ENCODE results near the gene SIGLEC8.
"Not testable (repeated sequence)": the region's sequence is repeated elsewhere in the genome, so short reads cannot be mapped to it uniquely, and the experiment has no call there.

Gene SIGLEC8

DNA sequence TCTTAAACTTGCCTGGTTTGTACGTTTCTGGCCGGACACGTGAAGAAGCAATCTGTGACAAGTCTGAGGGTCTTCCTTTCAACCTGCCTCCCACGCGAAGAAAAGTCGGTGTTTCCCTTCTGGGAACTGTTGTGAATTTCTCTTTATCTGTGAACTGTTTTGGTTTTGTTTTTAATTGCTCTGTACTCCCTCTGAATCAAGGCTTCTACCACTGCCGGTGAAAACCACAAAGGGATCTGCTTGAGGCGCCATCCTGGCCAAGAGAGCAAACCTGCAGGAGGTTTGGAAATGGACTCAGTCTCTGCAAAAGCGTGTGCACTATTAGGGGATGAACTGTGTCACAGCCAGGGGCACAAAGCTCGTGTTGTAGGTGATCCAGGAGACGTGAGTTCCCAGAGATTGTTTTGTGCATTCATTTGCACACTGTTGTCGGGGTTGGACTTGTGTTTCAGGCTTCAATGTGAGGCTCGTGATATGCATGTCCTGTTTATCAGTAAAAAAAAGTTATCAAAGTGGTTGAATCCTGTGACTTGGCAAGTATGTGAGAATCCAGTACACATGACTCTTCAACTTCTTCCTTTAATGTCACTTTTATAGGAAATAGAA, 9.7 kb downstream of the SIGLEC8 start:
- Histone ChIP-seq H2AFZ (ENCODE audit: low read depth) (no peak overlapping the region), H3K27ac (no peak overlapping the region), H3K36me3 (ENCODE audit: insufficient read depth) (no peaks in the 10 kb centered on the region), H3K9ac (no peak overlapping the region), H4K20me1 (ENCODE audit: insufficient read depth) (no peaks in the 10 kb centered on the region), H3K27me3 (ENCODE audit: insufficient read depth, low read depth) (no peaks in the 10 kb centered on the region), H3K79me2 (ENCODE audit: insufficient read depth, low read depth) (no peaks in the 10 kb centered on the region), H3K4me3 (IDR thresholded peaks at IDR 0.05; ENCODE audit: insufficient read depth, low read depth, low read length) (no peak overlapping the region), H3K4me2 (no peak overlapping the region), H3K4me1 (ENCODE audit: low read depth, poor library complexity, severe bottlenecking) (no peaks in the 10 kb centered on the region)
- TF ChIP-seq, protein P1, sequence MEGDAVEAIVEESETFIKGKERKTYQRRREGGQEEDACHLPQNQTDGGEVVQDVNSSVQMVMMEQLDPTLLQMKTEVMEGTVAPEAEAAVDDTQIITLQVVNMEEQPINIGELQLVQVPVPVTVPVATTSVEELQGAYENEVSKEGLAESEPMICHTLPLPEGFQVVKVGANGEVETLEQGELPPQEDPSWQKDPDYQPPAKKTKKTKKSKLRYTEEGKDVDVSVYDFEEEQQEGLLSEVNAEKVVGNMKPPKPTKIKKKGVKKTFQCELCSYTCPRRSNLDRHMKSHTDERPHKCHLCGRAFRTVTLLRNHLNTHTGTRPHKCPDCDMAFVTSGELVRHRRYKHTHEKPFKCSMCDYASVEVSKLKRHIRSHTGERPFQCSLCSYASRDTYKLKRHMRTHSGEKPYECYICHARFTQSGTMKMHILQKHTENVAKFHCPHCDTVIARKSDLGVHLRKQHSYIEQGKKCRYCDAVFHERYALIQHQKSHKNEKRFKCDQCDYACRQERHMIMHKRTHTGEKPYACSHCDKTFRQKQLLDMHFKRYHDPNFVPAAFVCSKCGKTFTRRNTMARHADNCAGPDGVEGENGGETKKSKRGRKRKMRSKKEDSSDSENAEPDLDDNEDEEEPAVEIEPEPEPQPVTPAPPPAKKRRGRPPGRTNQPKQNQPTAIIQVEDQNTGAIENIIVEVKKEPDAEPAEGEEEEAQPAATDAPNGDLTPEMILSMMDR (conservative IDR thresholded peaks at IDR 0.05; ENCODE audit: low read depth, low read length): no peak

DNA sequence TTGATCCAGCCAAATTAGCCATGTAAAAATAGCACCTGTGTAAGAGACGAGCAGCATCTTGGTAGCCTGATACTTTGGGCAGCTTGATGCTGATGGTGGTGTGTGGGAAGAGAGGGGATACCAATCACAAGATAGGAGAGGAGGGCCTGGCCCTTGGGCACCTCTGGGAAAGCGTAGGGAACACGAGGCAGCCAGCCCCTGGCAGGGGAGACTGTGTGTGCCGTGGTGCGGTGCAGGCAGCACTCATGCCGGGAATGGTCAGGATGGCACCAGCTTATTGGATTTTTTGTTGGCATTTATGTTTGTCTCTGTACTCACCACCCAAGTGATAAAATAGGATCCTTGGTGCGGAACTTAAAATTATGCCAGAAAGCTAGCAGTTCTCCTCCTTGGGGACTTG, 10.2 kb downstream of the SIGLEC8 start:
- Histone ChIP-seq H4K20me1 (ENCODE audit: insufficient read depth) (no peaks in the 10 kb centered on the region), H3K79me2 (ENCODE audit: insufficient read depth, low read depth) (no peaks in the 10 kb centered on the region), H2AFZ (ENCODE audit: low read depth) (no peak overlapping the region), H3K4me1 (ENCODE audit: low read depth, poor library complexity, severe bottlenecking) (no peaks in the 10 kb centered on the region), H3K4me3 (IDR thresholded peaks at IDR 0.05; ENCODE audit: insufficient read depth, low read depth, low read length) (no peak overlapping the region), H3K27me3 (ENCODE audit: insufficient read depth, low read depth) (no peaks in the 10 kb centered on the region), H3K27ac (no peak overlapping the region), H3K9ac (no peak overlapping the region), H3K4me2 (no peak overlapping the region), H3K36me3 (ENCODE audit: insufficient read depth) (no peaks in the 10 kb centered on the region)
- TF ChIP-seq, protein P1 (conservative IDR thresholded peaks at IDR 0.05; ENCODE audit: low read depth, low read length): no peak

DNA sequence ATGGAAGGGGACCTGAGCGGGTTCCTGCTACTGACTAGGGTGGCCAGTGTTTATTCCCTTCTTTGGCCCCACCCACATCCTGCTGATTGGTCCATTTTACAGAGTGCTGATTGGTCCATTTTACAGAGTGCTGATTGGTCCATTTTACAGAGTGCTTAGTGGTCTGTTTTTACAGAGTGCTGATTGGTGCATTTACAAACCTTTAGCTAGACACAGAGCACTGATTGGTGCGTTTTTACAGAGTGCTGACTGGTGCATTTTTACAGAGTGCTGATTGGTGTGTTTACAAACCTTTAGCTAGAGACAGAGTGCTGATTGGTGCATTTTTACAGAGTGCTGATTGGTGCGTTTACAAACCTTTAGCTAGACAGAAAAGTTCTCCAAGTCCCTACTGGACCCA, 10.7 kb downstream of the SIGLEC8 start:
- not testable (repeated sequence) for H3K4me2 ChIP-seq; H3K27me3 ChIP-seq (ENCODE audit: insufficient read depth, low read depth); H3K27ac ChIP-seq; H4K20me1 ChIP-seq (ENCODE audit: insufficient read depth); H3K9ac ChIP-seq; H3K4me3 ChIP-seq (IDR thresholded peaks at IDR 0.05; ENCODE audit: insufficient read depth, low read depth, low read length); H3K79me2 ChIP-seq (ENCODE audit: insufficient read depth, low read depth); H3K36me3 ChIP-seq (ENCODE audit: insufficient read depth); H3K4me1 ChIP-seq (ENCODE audit: low read depth, poor library complexity, severe bottlenecking); H2AFZ ChIP-seq (ENCODE audit: low read depth)

DNA sequence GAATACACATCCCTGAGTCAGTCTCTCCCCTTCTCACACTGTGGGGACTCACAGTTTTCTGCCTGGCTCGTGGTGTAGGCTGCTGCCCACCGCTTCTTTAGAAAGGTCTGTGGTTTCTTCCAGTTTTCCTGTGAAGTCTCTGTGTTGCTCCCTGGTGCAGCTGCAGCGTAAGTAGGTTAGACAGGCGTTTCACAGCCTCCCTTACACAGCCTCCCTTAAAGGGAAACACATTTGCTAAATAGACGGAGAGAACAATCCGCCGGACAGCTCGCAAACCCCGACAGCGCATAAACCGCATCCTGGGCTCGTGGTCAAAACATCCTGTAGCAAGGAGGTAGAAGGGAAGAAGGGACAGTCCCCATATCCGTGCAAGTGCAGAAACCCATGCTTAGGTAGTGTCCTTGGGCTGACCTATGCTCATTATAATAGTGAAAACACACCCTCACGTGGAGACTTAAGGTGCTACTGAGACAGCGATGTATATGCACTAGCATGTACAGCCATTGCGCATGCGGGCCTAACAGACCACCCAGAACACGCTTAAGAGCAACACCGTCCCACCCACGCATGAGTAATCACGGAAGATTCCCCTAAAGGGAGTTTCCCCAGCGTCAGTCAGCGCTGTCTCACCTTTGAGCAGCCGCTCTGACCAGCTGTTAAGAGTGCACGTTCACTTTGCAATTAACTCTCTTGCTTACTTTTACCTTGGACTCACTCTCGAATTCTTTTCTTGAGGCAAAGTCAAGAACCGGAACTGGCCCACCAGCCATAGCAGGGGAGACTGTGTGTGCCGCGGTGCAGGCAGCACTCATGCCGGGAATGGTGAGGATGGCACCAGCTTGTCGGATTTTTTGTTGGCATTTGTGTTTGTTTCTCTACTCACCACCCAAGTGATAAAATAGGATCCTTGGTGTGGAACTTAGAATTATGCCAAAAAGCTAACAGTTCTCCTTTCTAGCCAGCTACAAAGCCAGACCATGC, 16.6 kb downstream of the SIGLEC8 start:
- Histone ChIP-seq H3K4me2 (no peak overlapping the region), H3K27me3 (ENCODE audit: insufficient read depth, low read depth) (0 out of 2 replicates have a peak, but pooled peaks cover 2% of the 10 kb centered on the region), H2AFZ (ENCODE audit: low read depth) (no peak overlapping the region), H3K4me1 (ENCODE audit: low read depth, poor library complexity, severe bottlenecking) (no peaks in the 10 kb centered on the region), H3K27ac (no peak overlapping the region), H3K9ac (no peak overlapping the region), H4K20me1 (ENCODE audit: insufficient read depth) (no peaks in the 10 kb centered on the region), H3K79me2 (ENCODE audit: insufficient read depth, low read depth) (no peaks in the 10 kb centered on the region), H3K36me3 (ENCODE audit: insufficient read depth) (no peaks in the 10 kb centered on the region), H3K4me3 (IDR thresholded peaks at IDR 0.05; ENCODE audit: insufficient read depth, low read depth, low read length) (no peak overlapping the region)
- TF ChIP-seq, protein P1 (conservative IDR thresholded peaks at IDR 0.05; ENCODE audit: low read depth, low read length): no peak
